SU-DHL-6 (cell line): ENCODE results near the gene BCL2L11.

ENCODE experiments used
- H2AFZ ChIP-seq: fragments of 200-600 bp; sonication (generic); 2 replicates; pipeline ENCODE4 v1.6.1; 2014; ENCODE audit warnings: low read depth, mild to moderate bottlenecking, moderate library complexity, mixed read lengths, antibody characterized with exemption, low read length; ENCODE audit not compliant: severe bottlenecking
- H3F3A ChIP-seq: fragments of 200-600 bp; shearing (Covaris generic); 2 replicates; pipeline ENCODE4 v1.6.0; 2016; ENCODE audit warnings: antibody characterized with exemption, mild to moderate bottlenecking; ENCODE audit not compliant: insufficient read depth
- H3K27ac ChIP-seq: fragments of 200-600 bp; sonication (generic); 2 replicates; pipeline ENCODE4 v1.5.1; 2016; ENCODE audit warnings: low read depth, mild to moderate bottlenecking, low read length, moderate library complexity, mixed read lengths
- H3K27me3 ChIP-seq: fragments of 200-600 bp; sonication (generic), shearing (Covaris generic); 2 replicates; pipeline ENCODE4 v1.6.0; 2014; ENCODE audit warnings: mild to moderate bottlenecking, low read length
- H3K36me3 ChIP-seq: fragments of 200-600 bp; sonication (generic); 2 replicates; pipeline ENCODE4 v1.6.1; 2014; ENCODE audit warnings: mild to moderate bottlenecking, low read length, mixed read lengths
- H3K4me2 ChIP-seq: fragments of 300-600, 200-600 bp; shearing (Covaris generic), sonication (generic); 2 replicates; pipeline ENCODE4 v1.6.0; 2014; ENCODE audit warnings: low read length, low read depth, mild to moderate bottlenecking; ENCODE audit not compliant: poor library complexity, severe bottlenecking
- H3K4me3 ChIP-seq: fragments of 200-600 bp; sonication (generic); 2 replicates; pipeline ENCODE4 v1.5.1; 2014; ENCODE audit warnings: antibody characterized with exemption, low read length, mild to moderate bottlenecking, mixed read lengths; ENCODE audit not compliant: insufficient read depth, poor library complexity, severe bottlenecking
- H3K79me2 ChIP-seq: fragments of 200-600 bp; sonication (generic); 2 replicates; pipeline ENCODE4 v1.6.1; 2014; ENCODE audit warnings: mild to moderate bottlenecking, low read length, moderate library complexity; ENCODE audit not compliant: insufficient read depth
- H3K9ac ChIP-seq: fragments of 200-600 bp; sonication (generic); 2 replicates; pipeline ENCODE4 v1.7.0; 2014; ENCODE audit warnings: mild to moderate bottlenecking, low read length
- H3K9me2 ChIP-seq: fragments of 200-600 bp; sonication (generic); replicated peaks from 2 replicates; pipeline ENCODE4 v1.6.1; 2014; ENCODE audit warnings: low read length; ENCODE audit not compliant: insufficient read depth
- H3K9me3 ChIP-seq: fragments of 200-600 bp; sonication (generic); 2 replicates; pipeline ENCODE4 v1.6.1; 2014; ENCODE audit warnings: low read length, mixed read lengths; ENCODE audit not compliant: insufficient read depth
- H4K20me1 ChIP-seq: fragments of 200-600 bp; sonication (generic); 2 replicates; pipeline ENCODE4 v1.6.1; 2014; ENCODE audit warnings: low read depth, mild to moderate bottlenecking, antibody characterized with exemption, low read length, moderate library complexity, mixed read lengths
- EZH2phosphoT487 ChIP-seq: fragments of 200-600 bp; sonication (generic), shearing (Covaris generic); conservative IDR thresholded peaks from 2 replicates; pipeline ENCODE4 v1.6.1; 2018; ENCODE audit warnings: mild to moderate bottlenecking, antibody characterized with exemption, low read length, moderate library complexity, mixed read lengths
- TF ChIP-seq, protein P1 (sequence below): fragments of 200-600 bp; sonication (generic); IDR thresholded peaks from one replicate; pipeline ENCODE4 v1.5.1; 2017; ENCODE audit warnings: antibody characterized with exemption, mild to moderate bottlenecking, low read length, moderate library complexity; ENCODE audit not compliant: insufficient read depth, poor library complexity, severe bottlenecking

BCL2L11 gene

DNA sequence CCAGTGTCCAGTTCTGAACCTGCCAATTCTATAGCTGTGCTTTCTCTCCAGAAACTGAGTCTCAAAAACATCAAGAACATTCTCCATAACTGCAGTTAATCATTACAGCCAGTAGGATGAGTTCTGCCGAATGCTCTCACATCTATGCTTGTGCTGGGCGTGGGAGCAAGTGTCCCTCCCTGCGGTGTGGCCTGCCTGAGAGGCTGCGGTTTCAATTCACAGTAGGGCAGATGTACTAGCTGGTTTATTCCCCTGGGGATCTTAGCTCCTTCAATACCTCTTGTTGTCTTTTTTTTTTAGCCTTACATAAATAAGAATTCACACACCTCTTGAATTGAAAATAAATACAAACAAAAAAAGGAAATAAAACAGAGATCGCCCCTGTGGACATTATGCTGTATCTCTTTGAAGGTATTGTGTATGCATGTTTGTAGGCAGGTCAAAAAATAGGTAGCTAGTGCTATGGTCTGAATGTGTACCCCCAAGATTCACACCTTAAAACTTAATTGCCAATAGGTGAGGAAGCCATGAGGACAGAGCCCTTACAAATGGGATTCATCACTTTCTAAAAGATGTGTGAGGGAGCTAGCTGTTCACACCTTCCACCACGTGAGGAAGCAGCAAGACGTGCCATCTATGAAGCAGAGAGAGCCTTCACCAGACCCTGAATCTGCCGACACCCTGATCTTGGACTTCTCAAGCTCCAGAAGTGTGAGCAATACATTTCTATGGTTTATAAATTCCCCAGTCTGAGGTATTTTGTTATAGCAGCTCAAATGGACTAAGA is 74.3 kb downstream of the BCL2L11 start:
- no peak overlapping the region for H3K9ac ChIP-seq

DNA sequence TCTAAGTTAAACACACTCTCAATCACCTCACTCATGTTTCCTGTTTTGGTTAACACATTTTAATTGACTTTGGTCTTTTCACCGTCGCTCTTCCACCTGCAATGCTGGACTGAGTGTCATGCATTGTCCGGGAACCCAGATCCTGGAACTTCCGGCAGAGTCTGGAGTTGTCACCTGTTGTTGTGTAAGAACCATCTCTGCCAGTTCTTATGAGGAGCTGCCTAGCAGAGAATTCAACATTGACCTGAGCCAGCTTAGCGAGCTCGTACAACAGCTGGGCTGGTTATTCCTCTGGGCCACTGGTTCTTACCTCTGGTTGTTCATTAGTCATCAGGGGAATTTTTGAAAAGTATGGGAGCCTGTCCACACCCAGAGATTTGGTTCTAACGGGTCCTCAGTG is 75.7 kb downstream of the BCL2L11 start:
- no peak overlapping the region for H3K4me2 ChIP-seq
- no peaks in the 10 kb centered on the region for H3K36me3 ChIP-seq
- H3K9me3 ChIP-seq: no peaks in the 10 kb centered on the region
- TF ChIP-seq EZH2phosphoT487: no peak
- TF ChIP-seq, protein P1, sequence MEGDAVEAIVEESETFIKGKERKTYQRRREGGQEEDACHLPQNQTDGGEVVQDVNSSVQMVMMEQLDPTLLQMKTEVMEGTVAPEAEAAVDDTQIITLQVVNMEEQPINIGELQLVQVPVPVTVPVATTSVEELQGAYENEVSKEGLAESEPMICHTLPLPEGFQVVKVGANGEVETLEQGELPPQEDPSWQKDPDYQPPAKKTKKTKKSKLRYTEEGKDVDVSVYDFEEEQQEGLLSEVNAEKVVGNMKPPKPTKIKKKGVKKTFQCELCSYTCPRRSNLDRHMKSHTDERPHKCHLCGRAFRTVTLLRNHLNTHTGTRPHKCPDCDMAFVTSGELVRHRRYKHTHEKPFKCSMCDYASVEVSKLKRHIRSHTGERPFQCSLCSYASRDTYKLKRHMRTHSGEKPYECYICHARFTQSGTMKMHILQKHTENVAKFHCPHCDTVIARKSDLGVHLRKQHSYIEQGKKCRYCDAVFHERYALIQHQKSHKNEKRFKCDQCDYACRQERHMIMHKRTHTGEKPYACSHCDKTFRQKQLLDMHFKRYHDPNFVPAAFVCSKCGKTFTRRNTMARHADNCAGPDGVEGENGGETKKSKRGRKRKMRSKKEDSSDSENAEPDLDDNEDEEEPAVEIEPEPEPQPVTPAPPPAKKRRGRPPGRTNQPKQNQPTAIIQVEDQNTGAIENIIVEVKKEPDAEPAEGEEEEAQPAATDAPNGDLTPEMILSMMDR: no peak
- no peak overlapping the region for H3K27ac ChIP-seq
- H4K20me1 ChIP-seq: no peaks in the 10 kb centered on the region
- no peaks in the 10 kb centered on the region for H3K27me3 ChIP-seq
- H2AFZ ChIP-seq: no peak overlapping the region
- no peak overlapping the region for H3K4me3 ChIP-seq
- H3K9me2 ChIP-seq: no peaks in the 10 kb centered on the region
- no peak overlapping the region for H3K9ac ChIP-seq
- no peaks in the 10 kb centered on the region for H3K79me2 ChIP-seq
- H3F3A ChIP-seq: no peaks in the 10 kb centered on the region

More for the DNA sequence above, 74.3 kb downstream of the BCL2L11 start:
- H4K20me1 ChIP-seq: no peaks in the 10 kb centered on the region
- no peak overlapping the region for H3K4me2 ChIP-seq
- no peak overlapping the region for H2AFZ ChIP-seq
- no peaks in the 10 kb centered on the region for H3K79me2 ChIP-seq
- no peaks in the 10 kb centered on the region for H3K9me2 ChIP-seq
- no peaks in the 10 kb centered on the region for H3F3A ChIP-seq
- no peak overlapping the region for H3K27ac ChIP-seq
- H3K36me3 ChIP-seq: no peaks in the 10 kb centered on the region
- no peaks in the 10 kb centered on the region for H3K27me3 ChIP-seq
- no peaks in the 10 kb centered on the region for H3K9me3 ChIP-seq
- no peak for TF ChIP-seq EZH2phosphoT487
- TF ChIP-seq, protein P1: no peak
- H3K4me3 ChIP-seq: no peak overlapping the region

DNA sequence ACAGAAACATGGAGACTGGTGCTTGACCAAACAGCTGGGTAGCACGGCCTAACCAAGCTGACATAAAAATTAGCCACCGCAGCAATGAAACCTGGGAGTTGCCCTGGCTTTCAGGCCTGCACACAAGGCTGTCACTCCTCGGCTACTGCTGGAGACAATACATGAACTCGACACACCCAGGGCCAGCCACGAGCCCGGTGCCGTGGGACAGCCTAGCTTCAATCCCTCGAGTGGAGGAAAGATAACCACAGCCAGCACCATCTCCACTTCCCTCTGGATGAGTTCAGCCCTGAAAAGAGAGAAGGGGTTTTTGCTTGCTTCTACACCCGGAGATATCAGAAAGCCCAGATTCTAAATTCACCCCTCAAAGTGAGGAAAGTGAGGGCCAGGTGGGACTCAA is 78.0 kb downstream of the BCL2L11 start:
- no peak overlapping the region for H3K9ac ChIP-seq
- H3K36me3 ChIP-seq: no peaks in the 10 kb centered on the region
- H2AFZ ChIP-seq: no peak overlapping the region
- H3F3A ChIP-seq: no peaks in the 10 kb centered on the region
- no peaks in the 10 kb centered on the region for H3K27me3 ChIP-seq
- H3K9me3 ChIP-seq: no peaks in the 10 kb centered on the region
- H4K20me1 ChIP-seq: no peaks in the 10 kb centered on the region
- H3K9me2 ChIP-seq: no peaks in the 10 kb centered on the region
- H3K4me3 ChIP-seq: no peak overlapping the region
- TF ChIP-seq, protein P1: no peak
- TF ChIP-seq EZH2phosphoT487: no peak
- H3K4me2 ChIP-seq: no peak overlapping the region
- no peak overlapping the region for H3K27ac ChIP-seq
- H3K79me2 ChIP-seq: no peaks in the 10 kb centered on the region
